A172 (cell line): Measurements from ENCODE around the gene MRGPRX1. TPM values are rescaled to one million over a fixed set of nuclear protein-coding genes. Genes with fewer than 3 reads are reported as not detected.
"Not testable (repeated sequence)": the region's sequence is repeated elsewhere in the genome, so short reads cannot be mapped to it uniquely, and the experiment has no call there.

Experiments
- DNase-seq: peaks from one replicate; pipeline ENCODE4 v3.0.0-alpha.2; 2015; ENCODE audit warnings: low spot score
- total RNA-seq: library from RNA; depleted of rRNA; stranded (reverse); fragments of >200 nt; shearing (Covaris generic); gene quantifications from 2 replicates; pipeline ENCODE4 v1.2.3, GENCODE V29; 2014; rRNA removed

The MRGPRX1 gene
- not detected in 2 replicates for total RNA-seq

GRCh38 chr11:18939314-18939713 lies at the start of gene MRGPRX1:
MRGPRX1 (minus strand) TSS chr11:18939414; CDS start chr11:18934784, 4,630 bp downstream.
- no peak for DNase-seq

DNA sequence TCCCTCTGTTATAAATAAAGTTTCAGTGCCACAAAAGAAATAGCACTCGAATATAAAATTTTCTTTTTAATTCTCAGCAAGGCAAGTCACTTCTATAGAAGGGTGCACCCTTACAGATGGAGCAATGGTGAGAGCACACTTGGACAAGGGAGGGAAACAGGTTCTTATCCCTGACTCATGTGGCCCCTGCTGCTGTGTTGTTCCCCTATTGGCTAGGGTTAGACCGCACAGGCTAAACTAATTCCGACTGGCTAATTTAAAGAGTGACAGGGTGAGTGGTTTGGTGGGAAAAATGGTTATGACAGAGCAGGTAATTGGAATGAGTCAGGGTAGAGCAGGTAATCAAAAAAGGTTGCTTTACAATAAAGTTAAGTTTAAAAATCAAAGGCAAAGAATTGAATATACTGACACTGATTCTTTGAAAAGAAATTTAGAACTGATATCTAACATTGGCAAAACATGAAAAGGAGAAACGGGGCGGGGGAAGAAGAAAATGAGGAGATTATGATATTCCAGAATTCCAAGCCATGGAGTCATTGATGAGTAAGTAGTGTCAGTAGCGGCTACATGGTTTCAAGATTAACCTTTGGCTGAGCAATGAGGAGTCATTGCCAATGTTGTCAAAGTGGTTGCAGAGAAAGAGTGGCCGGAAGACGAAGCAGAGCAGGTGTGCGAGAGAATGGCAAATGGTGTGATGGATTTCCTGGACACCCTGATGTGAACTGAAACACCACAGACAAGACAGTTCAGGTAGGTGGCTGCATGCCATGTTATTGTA lies 48.4 kb upstream of the MRGPRX1 start:
- DNase-seq = peak; percentile 32

GRCh38 chr11:18986744-18987143 lies 47.5 kb upstream of the MRGPRX1 start:
- DNase-seq = no peak

- DNase-seq = no peak
Measured at GRCh38 chr11:18981897-18982296, 42.7 kb upstream of the MRGPRX1 start.

DNA sequence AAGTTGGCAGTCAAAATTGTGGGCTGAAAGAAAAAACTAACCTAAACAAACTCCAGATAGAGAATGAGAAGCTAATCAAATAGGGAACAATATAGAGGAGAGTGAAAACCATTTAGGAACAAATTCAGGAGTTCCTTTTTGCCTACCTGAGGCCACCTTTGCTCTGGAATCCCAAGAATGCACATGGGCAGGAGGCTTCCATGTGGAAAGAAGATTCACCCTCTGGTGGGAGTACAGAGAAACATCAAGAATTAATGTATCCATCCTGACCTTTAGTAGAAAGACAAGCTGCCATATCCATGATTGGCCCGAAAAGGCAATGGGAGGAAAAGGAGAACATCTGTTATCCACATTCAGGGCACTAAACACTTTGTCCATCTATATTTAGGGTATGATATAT lies 35.0 kb upstream of the MRGPRX1 start:
- DNase-seq = no peak

- no peak for DNase-seq
Measured at GRCh38 chr11:18972336-18972735, 33.1 kb upstream of the MRGPRX1 start.

GRCh38 chr11:18969720-18970119 lies 30.5 kb upstream of the MRGPRX1 start:
- DNase-seq = no peak

- DNase-seq = no peak
Measured at GRCh38 chr11:18958221-18958910, 19.2 kb upstream of the MRGPRX1 start.

DNA sequence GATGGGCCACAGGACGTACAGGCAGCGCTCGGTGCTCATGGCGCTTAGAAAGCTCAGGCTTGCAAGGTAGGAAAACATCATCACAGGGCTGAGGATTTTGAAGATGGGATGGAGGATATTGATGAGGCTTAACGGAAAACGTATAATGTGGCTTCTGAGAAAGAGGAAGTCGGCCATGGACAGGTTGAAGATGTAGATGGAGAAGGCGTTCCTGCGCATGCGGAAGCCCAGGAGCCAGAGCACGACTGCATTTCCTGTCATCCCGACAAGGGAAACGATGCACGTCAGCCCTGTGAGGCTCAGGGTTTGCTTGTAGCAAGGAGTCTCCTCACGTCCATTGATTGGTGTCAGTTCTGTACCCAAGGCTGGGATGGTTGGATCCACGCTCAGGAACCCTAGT lies 17.4 kb upstream of the MRGPRX1 start:
- DNase-seq = no peak

- no peak for DNase-seq
Measured at GRCh38 chr11:18936002-18936673, 3.1 kb downstream of the MRGPRX1 start.

DNA sequence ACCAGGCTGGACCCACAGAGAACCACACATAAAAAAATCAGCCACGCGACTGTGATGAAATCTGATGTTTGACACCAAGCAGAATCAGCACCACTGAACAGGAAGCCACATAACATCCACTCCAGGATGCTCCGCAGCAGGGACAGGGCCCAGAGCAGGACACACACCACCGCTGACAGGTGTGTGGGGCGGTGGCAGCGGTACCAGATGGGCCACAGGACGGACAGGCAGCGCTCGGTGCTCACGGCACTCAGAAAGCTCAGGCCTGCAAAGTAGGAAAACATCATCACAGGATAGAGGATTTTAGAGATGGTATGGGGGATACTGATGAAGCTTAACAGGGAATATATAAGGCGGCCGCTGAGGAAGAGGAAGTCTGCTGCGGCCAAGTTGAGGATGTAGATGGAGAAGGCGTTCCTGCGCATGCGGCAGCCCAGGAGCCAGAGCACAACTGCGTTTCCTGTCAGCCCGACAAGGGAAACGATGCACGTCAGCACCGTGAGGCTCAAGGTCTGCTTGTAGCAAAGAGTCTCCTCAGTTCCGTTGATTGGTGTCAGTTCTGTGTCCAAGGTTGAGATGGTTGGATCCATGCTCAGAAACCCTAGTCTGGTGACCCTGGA lies 4.9 kb downstream of the MRGPRX1 start:
- no peak for DNase-seq

- no peak for DNase-seq
Measured at GRCh38 chr11:18927550-18928322, 11.5 kb downstream of the MRGPRX1 start.

GRCh38 chr11:18925426-18925825 lies 13.8 kb downstream of the MRGPRX1 start:
- DNase-seq = not testable (repeated sequence)

GRCh38 chr11:18912883-18913282 lies 26.3 kb downstream of the MRGPRX1 start:
- DNase-seq = no peak

DNA sequence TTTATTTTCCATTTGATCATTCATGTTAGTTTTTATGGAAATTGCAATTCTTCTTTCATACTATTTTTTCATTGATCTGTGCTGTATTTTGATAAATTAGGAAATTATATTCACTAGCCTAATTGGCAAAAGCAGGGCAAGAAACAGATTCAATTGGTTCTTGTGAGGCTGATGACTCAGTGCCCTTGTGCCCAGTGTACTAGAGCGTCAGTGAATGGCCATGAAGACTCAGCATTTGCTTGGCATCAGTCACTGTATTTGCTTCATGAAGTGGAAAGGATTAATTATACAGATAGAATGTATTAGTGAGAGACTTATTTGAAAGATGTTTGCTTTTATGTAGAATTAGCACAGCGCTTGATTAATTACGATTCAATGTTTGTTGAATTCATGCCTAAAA lies 31.8 kb downstream of the MRGPRX1 start:
- no peak for DNase-seq

GRCh38 chr11:18900637-18901036 lies 38.6 kb downstream of the MRGPRX1 start:
- DNase-seq = not testable (repeated sequence)

DNA sequence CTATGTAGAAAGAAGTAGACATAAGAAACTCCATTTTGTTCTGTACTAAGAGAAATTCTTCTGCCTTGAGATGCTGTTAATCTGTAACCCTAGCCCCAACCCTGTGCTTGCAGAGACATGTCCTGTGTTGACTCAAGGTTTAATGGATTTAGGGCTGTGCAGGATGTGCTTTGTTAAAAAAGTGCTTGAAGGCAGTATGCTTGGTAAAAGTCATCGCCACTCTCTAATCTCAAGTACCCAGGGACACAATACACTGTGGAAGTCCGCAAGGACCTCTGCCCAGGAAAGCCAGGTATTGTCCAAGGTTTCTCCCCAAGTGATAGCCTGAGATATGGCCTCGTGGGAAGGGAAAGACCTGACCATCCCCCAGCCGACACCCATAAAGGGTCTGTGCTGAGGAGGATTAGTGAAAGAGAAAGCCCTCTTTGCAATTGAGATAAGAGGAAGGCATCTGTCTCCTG lies 39.0 kb downstream of the MRGPRX1 start:
- not testable (repeated sequence) for DNase-seq

GRCh38 chr11:18891712-18892111 lies 47.5 kb downstream of the MRGPRX1 start:
- not testable (repeated sequence) for DNase-seq

GRCh38 chr11:18890615-18891014 lies 48.6 kb downstream of the MRGPRX1 start:
- DNase-seq = no peak
